Liver (tissue), 9 donors: ENCODE results near the gene BEST3. TPM values are rescaled to one million over a fixed set of nuclear protein-coding genes. Genes with fewer than 3 reads are reported as not detected.

ENCODE experiments used
- DNase-seq: peaks from one replicate; pipeline ENCODE4 v3.0.0-alpha.2; 2017; ENCODE audit warnings: low spot score
- H3K27ac ChIP-seq, 2 donors: one replicate each; pipeline ENCODE4 v1.7.0; 2013; ENCODE audit warnings: inconsistent platforms in 2 of 2, low read length in 2 of 2, control low read depth in 1 of 2, low read depth in 1 of 2, mild to moderate bottlenecking in 1 of 2
- H3K27me3 ChIP-seq, 4 donors: one replicate each; pipeline versions ENCODE4 v1.6.1 to v1.7.0; 2013; ENCODE audit warnings: low read length in 3 of 4, inconsistent platforms in 1 of 4, mild to moderate bottlenecking in 1 of 4, moderate library complexity in 1 of 4; ENCODE audit not compliant: control insufficient read depth in 4 of 4, insufficient read depth in 4 of 4
- H3K36me3 ChIP-seq, 4 donors: one replicate each; pipeline versions ENCODE4 v1.6.1 to v1.7.0; 2013; ENCODE audit warnings: low read length in 3 of 4, mild to moderate bottlenecking in 3 of 4, low read depth in 1 of 4, moderate library complexity in 1 of 4; ENCODE audit not compliant: control insufficient read depth in 4 of 4, insufficient read depth in 3 of 4
- H3K4me1 ChIP-seq, 4 donors: one replicate each; pipeline versions ENCODE4 v1.6.1 to v1.7.0; 2013; ENCODE audit warnings: low read length in 3 of 4, mild to moderate bottlenecking in 3 of 4, moderate library complexity in 1 of 4; ENCODE audit not compliant: control insufficient read depth in 4 of 4, insufficient read depth in 4 of 4
- H3K4me3 ChIP-seq, 3 donors: one replicate each; pipeline versions ENCODE4 v1.6.1 to v1.7.0; 2013; ENCODE audit warnings: low read length in 3 of 3, control low read depth in 1 of 3, low read depth in 1 of 3, mild to moderate bottlenecking in 1 of 3
- H3K9ac ChIP-seq, 2 donors: one replicate each; pipeline ENCODE4 v1.7.0; 2013; ENCODE audit warnings: low read length in 2 of 2, mild to moderate bottlenecking in 2 of 2, moderate library complexity in 2 of 2, control low read depth in 1 of 2, low read depth in 1 of 2
- H3K9me3 ChIP-seq, 4 donors: one replicate each; pipeline versions ENCODE4 v1.6.1 to v1.7.0; 2013; ENCODE audit warnings: low read length in 3 of 4; ENCODE audit not compliant: control insufficient read depth in 4 of 4
- ATF3 ChIP-seq: IDR thresholded peaks from 2 replicates; pipeline ENCODE4 v1.6.1; 2016; ENCODE audit warnings: antibody characterized with exemption
- EGR1 ChIP-seq, 2 donors: IDR thresholded peaks; 2 replicates each; pipeline ENCODE4 v1.6.1; 2016 to 2018; ENCODE audit warnings: antibody characterized with exemption in 2 of 2, low read depth in 2 of 2
- FOXA2 ChIP-seq: IDR thresholded peaks from 2 replicates; pipeline ENCODE4 v1.6.1; 2016; ENCODE audit warnings: antibody characterized with exemption
- GABPA ChIP-seq, 2 donors: IDR thresholded peaks in 1 of 2; conservative IDR thresholded peaks in 1 of 2; 2 replicates each; pipeline ENCODE4 v1.6.1; 2016; ENCODE audit warnings: antibody characterized with exemption in 2 of 2, mild to moderate bottlenecking in 1 of 2, moderate library complexity in 1 of 2
- HNF4A ChIP-seq, 2 donors: conservative IDR thresholded peaks; 2 replicates each; pipeline ENCODE4 v1.6.1; 2016; ENCODE audit warnings: antibody characterized with exemption in 2 of 2, mild to moderate bottlenecking in 2 of 2
- REST ChIP-seq: IDR thresholded peaks from 2 replicates; pipeline ENCODE4 v1.6.1; 2016; ENCODE audit warnings: antibody characterized with exemption, mild to moderate bottlenecking
- RXRA ChIP-seq, 2 donors: IDR thresholded peaks; 2 replicates each; pipeline ENCODE4 v1.6.1; 2017 to 2018; ENCODE audit warnings: antibody characterized with exemption in 2 of 2, mild to moderate bottlenecking in 1 of 2
- TAF1 ChIP-seq: conservative IDR thresholded peaks from 2 replicates; pipeline ENCODE4 v1.6.1; 2016; ENCODE audit warnings: antibody characterized with exemption, mild to moderate bottlenecking
- YY1 ChIP-seq: IDR thresholded peaks from 2 replicates; pipeline ENCODE4 v1.6.1; 2016; ENCODE audit warnings: antibody characterized with exemption, mild to moderate bottlenecking
- ZBTB33 ChIP-seq: IDR thresholded peaks from 2 replicates; pipeline ENCODE4 v1.6.1; 2016; ENCODE audit warnings: antibody characterized with exemption
- WGBS: extraction: QIAGEN DNeasy Blood & Tissue Kit; methylation state at CpG from one replicate; pipeline ENCODE4 v1.1.7; 2013; 5-methylcytosine and 5-hydroxymethylcytosine counted together
- polyA plus RNA-seq, 2 donors: library from polyadenylated mRNA; stranded (reverse) in 1 of 2; unstranded in 1 of 2; fragments of 200-250 nt in 1 of 2; fragments of >200 nt in 1 of 2; fragmentation: Nextera tagmentation in 1 of 2; extraction: Ambion mirVana in 1 of 2; gene quantifications; one replicate each; pipeline versions ENCODE4 v1.2.1 to v1.2.3, GENCODE V29; 2013 to 2015
- total RNA-seq, 2 donors: library from RNA; depleted of rRNA; stranded (reverse); fragments of >200 nt; gene quantifications; one replicate each; pipeline ENCODE4 v1.2.3, GENCODE V29; 2014
- TF ChIP-seq, protein P1 (sequence below): IDR thresholded peaks from 2 replicates; pipeline ENCODE4 v1.6.1; 2016; ENCODE audit warnings: antibody characterized with exemption
- donor health status: healthy.
- donor health status: healthy.
- donor health status: healthy.
- donor health status: healthy.
- donor health status: healthy.

The BEST3 gene
- total and polyA plus RNA-seq, 4 donors = 0.89 TPM; not detected in 3

DNA sequence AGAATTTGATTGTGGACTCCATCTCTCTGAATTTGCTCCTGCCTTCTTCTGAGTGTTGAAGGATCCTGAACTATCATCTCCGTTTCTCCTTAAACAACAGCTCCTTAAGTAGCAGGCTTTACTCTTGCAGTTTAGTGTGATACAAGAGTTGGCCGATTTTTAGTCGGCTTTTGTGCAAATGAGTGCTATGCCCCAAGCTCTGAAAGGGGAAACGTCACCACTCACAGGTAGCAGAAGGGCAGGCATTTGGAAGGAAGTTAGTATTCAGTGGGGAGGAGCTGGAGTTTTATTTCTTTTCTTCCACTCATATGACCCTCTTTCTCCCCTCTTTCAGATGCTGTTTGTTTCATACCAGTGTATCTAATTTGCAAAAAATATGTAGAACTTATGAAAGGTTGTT, 51.9 kb downstream of the BEST3 start:
- Histone ChIP-seq H3K9ac (no peak overlapping the region), H3K9me3 (no peaks in the 10 kb centered on the region), H3K4me3 (no peak overlapping the region), H3K27me3 (peaks cover 0 to 2% (median 0%) of the 10 kb centered on the region in 4 donors), H3K4me1 (no peaks in the 10 kb centered on the region), H3K27ac (no peak overlapping the region), H3K36me3 (no peaks in the 10 kb centered on the region)
- WGBS = 64% methylated on average over 4 of the region's 4 CpGs
- TF ChIP-seq EGR1 (IDR thresholded peaks at IDR 0.05; ENCODE audit: low read depth in 2 of 2) = no peak
- no peak for TF ChIP-seq ZBTB33
- TF ChIP-seq, protein P1, sequence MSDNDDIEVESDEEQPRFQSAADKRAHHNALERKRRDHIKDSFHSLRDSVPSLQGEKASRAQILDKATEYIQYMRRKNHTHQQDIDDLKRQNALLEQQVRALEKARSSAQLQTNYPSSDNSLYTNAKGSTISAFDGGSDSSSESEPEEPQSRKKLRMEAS = no peak
- TF ChIP-seq FOXA2 = no peak
- no peak for TF ChIP-seq HNF4A (conservative IDR thresholded peaks at IDR 0.05)
- TF ChIP-seq REST = no peak
- no peak for TF ChIP-seq ATF3
- no peak for TF ChIP-seq TAF1
- TF ChIP-seq GABPA (IDR thresholded peaks at IDR 0.05 in 1 of 2, conservative IDR thresholded peaks at IDR 0.05 in 1 of 2) = no peak
- no peak for TF ChIP-seq RXRA (IDR thresholded peaks at IDR 0.05)
- DNase-seq = no peak

- H3K27me3 ChIP-seq = peaks cover 0 to 2% (median 0%) of the 10 kb centered on the region in 4 donors
- H3K4me3 ChIP-seq = no peak overlapping the region
- H3K27ac ChIP-seq = no peak overlapping the region
- H3K4me1 ChIP-seq = no peaks in the 10 kb centered on the region
- no peak overlapping the region for H3K9ac ChIP-seq
- DNase-seq = no peak
- H3K9me3 ChIP-seq = no peaks in the 10 kb centered on the region
- WGBS = 93% methylated on average over 2 of the region's 2 CpGs
- H3K36me3 ChIP-seq = no peaks in the 10 kb centered on the region
- TF ChIP-seq YY1 (no peak), RXRA (IDR thresholded peaks at IDR 0.05) (no peak)
These were observed 54.1 kb downstream of the BEST3 start for GRCh38 chr12:69645031-69645430.

DNA sequence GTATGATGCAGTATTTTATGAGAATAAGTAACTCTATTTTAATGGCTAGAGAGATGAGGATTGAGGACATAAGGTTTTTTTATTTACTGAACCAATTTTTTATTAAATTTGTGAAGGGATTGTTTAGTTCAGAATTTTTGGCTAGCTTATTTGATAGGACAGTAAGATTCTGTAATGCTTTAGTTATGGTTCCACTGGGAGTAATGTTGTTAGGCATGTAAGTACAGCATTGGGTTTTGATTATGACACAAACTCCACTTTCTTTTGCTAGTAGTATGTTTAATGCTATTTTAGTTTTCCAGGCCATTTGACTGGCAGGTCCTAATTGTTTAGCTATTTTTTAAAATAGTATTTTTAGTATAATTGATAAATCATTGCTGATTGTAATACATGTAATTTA, 54.6 kb downstream of the BEST3 start:
- H3K27me3 ChIP-seq = peaks cover 0 to 2% (median 0%) of the 10 kb centered on the region in 4 donors
- no peaks in the 10 kb centered on the region for H3K9me3 ChIP-seq
- TF ChIP-seq RXRA (IDR thresholded peaks at IDR 0.05) = no peak
- no peak for TF ChIP-seq ATF3
- no peak for TF ChIP-seq GABPA (IDR thresholded peaks at IDR 0.05 in 1 of 2, conservative IDR thresholded peaks at IDR 0.05 in 1 of 2)
- TF ChIP-seq ZBTB33 = no peak
- H3K4me3 ChIP-seq = no peak overlapping the region
- no peaks in the 10 kb centered on the region for H3K36me3 ChIP-seq
- no peak overlapping the region for H3K27ac ChIP-seq
- H3K9ac ChIP-seq = no peak overlapping the region
- no peaks in the 10 kb centered on the region for H3K4me1 ChIP-seq
- no peak for DNase-seq
